Esophagus squamous epithelium (tissue), 4 donors: ENCODE measurements around the gene MALSU1.

Source experiments
- CTCF ChIP-seq, 6 experiments: fragments of 450-650 bp in 4 of 6; fragments of 200-600 bp in 2 of 6; sonication (generic) in 2 of 6; IDR thresholded peaks; one replicate each; pipeline ENCODE4 v1.5.1; 2016 to 2019; ENCODE audit warnings: antibody characterized with exemption in 6 of 6, mild to moderate bottlenecking in 4 of 6, moderate library complexity in 4 of 6
- POLR2A ChIP-seq, 4 donors: fragments of 450-650 bp; IDR thresholded peaks; one replicate each; pipeline ENCODE4 v1.6.1; 2017; ENCODE audit warnings: antibody characterized with exemption in 4 of 4, mild to moderate bottlenecking in 4 of 4, moderate library complexity in 3 of 4

GRCh38 chr7:23276947-23277346 is 22.2 kb upstream of the MALSU1 start:
- TF ChIP-seq POLR2A (IDR thresholded peaks at IDR 0.05) (no peak), CTCF (IDR thresholded peaks at IDR 0.05) (no peak)
